ENCODE measurements around the gene CD34. TPM values are rescaled to one million over a fixed set of nuclear protein-coding genes. Genes with fewer than 3 reads are reported as not detected.

Gene CD34
- polyA plus RNA-seq, 1 experiment = 1.2 TPM

DNA sequence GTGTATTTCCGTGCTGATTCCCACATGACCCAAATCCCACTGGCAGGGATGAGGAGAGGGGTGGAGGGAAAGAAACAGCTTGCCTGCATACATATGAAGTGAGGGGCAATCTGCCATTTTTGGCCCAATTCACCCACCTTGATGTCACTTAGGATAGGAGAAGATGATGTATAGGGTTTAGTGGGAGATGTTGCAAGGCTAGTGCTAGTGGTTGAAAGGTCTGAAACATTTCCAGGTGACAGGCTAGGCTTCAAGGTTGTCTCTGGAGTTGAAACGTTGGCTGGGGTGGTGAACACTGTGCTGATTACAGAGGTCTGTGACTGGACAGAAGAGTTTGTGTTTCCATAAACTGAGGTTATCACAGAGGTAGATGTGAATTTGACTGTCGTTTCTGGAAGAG lies 12.1 kb downstream of the CD34 start:
- no peak for DNase-seq (ENCODE audit: low read depth)
- ChIA-PET CTCF (interaction anchor here (2.5 to 11.9 kb wide), 3 partner anchors 12 to 65 kb away, joined by 9 to 117 read pairs (median 44); no protein-coding TSS in a partner anchor), POLR2A (no interaction called here)
- Histone ChIP-seq H3K36me3 (ENCODE audit: control insufficient read depth, insufficient read depth, low read length) (no peaks in the 10 kb centered on the region), H3K4me3 (ENCODE audit: low read depth, low read length) (no peak overlapping the region), H3K27me3 (ENCODE audit: control insufficient read depth, insufficient read depth, low read length) (no peaks in the 10 kb centered on the region)
- TF ChIP-seq, protein P1, sequence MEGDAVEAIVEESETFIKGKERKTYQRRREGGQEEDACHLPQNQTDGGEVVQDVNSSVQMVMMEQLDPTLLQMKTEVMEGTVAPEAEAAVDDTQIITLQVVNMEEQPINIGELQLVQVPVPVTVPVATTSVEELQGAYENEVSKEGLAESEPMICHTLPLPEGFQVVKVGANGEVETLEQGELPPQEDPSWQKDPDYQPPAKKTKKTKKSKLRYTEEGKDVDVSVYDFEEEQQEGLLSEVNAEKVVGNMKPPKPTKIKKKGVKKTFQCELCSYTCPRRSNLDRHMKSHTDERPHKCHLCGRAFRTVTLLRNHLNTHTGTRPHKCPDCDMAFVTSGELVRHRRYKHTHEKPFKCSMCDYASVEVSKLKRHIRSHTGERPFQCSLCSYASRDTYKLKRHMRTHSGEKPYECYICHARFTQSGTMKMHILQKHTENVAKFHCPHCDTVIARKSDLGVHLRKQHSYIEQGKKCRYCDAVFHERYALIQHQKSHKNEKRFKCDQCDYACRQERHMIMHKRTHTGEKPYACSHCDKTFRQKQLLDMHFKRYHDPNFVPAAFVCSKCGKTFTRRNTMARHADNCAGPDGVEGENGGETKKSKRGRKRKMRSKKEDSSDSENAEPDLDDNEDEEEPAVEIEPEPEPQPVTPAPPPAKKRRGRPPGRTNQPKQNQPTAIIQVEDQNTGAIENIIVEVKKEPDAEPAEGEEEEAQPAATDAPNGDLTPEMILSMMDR (IDR thresholded peaks at IDR 0.05; ENCODE audit: insufficient read depth, low read depth, low read length) = no peak

DNA sequence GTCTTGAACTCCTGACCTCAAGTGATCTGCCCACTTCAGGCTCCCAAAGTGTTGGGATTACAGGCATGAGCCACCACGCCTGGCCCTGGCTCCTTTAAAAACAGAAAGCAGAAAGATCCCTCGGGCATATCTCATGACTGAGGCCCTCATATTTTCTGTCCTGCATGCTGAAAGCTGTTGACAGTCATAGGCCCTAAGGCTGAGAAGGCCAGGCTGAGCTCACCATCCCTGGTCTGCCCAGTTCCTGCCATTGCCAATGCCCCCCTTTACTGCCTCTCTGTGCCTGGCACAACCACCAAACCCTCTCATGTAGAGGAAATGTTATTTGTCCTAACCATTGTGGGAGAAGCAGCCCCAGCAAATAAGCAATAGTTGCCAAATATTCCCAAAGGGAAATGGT lies 12.7 kb downstream of the CD34 start:
- DNase-seq (ENCODE audit: low read depth) = no peak

DNA sequence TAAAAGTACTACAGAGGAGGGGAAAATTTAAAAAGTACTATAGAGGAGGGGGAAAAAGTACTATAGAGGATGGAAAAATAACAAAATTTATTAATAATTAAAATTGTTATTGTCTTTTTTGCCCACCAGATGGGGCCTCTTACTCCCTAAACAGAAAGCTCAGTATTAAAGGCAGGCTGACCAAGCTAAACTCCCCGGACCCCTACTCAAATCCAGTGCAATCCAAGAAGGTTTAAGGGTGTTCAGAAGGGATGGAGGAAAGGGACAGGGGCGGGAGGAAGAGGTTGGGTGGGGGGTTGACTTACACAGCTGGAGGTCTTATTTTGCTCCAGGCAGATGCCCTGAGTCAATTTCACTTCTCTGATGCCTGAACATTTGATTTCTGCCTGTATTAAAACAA lies 13.7 kb downstream of the CD34 start:
- no peaks in the 10 kb centered on the region for H3K36me3 ChIP-seq (ENCODE audit: control insufficient read depth, insufficient read depth, low read length)
- no peak overlapping the region for H3K4me3 ChIP-seq (ENCODE audit: low read depth, low read length)
- TF ChIP-seq, protein P1 (IDR thresholded peaks at IDR 0.05; ENCODE audit: insufficient read depth, low read depth, low read length) = peak; percentile 45
- CTCF ChIA-PET = interaction anchor here (0.6 to 11.9 kb wide), 17 partner anchors 9 to 110 kb away, joined by 3 to 117 read pairs (median 4); partner anchors contain the start of gene CD34
- DNase-seq (ENCODE audit: low read depth) = no peak
- POLR2A ChIA-PET = interaction anchor here (0.5 to 0.7 kb wide), 2 partner anchors 68 to 1990 kb away, joined by 3 read pairs; no protein-coding TSS in a partner anchor
- H3K27me3 ChIP-seq (ENCODE audit: control insufficient read depth, insufficient read depth, low read length) = no peaks in the 10 kb centered on the region

More for the DNA sequence above, 12.7 kb downstream of the CD34 start:
- POLR2A ChIA-PET = no interaction called here
- CTCF ChIA-PET = interaction anchor here (0.6 to 11.9 kb wide), 7 partner anchors 12 to 109 kb away, joined by 3 to 117 read pairs (median 5); no protein-coding TSS in a partner anchor
- TF ChIP-seq, protein P1 (IDR thresholded peaks at IDR 0.05; ENCODE audit: insufficient read depth, low read depth, low read length) = no peak
- no peaks in the 10 kb centered on the region for H3K27me3 ChIP-seq (ENCODE audit: control insufficient read depth, insufficient read depth, low read length)
- H3K4me3 ChIP-seq (ENCODE audit: low read depth, low read length) = no peak overlapping the region
- no peaks in the 10 kb centered on the region for H3K36me3 ChIP-seq (ENCODE audit: control insufficient read depth, insufficient read depth, low read length)

DNA sequence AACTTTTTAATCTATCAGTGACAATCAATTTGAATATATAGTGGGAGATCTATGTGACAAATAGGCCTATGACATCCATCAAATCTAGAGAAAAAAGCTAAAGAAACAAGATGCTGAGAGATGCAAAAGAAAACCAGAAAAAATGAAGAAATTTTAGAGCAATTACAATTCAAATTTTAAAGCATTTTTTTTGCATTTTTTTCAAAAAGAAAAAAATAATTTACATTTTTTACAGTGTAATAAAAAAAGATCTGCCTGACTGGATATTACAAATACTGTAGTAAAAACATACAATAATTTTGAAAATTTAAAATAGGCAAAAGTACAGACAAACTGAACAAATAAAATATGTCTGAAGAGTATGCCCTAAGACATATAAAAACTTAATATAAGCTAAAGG lies 14.4 kb downstream of the CD34 start:
- H3K4me3 ChIP-seq (ENCODE audit: low read depth, low read length) = no peak overlapping the region
- CTCF ChIA-PET = interaction anchor here (0.9 to 11.9 kb wide), 13 partner anchors 10 to 91 kb away, joined by 3 to 117 read pairs (median 4); partner anchors contain the start of gene CD34
- H3K36me3 ChIP-seq (ENCODE audit: control insufficient read depth, insufficient read depth, low read length) = no peaks in the 10 kb centered on the region
- POLR2A ChIA-PET = interaction anchor here (0.5 kb wide), 1 partner anchor 1991 kb away, joined by 3 read pairs; no protein-coding TSS in a partner anchor
- DNase-seq (ENCODE audit: low read depth) = no peak
- TF ChIP-seq, protein P1 (IDR thresholded peaks at IDR 0.05; ENCODE audit: insufficient read depth, low read depth, low read length) = no peak
- H3K27me3 ChIP-seq (ENCODE audit: control insufficient read depth, insufficient read depth, low read length) = no peaks in the 10 kb centered on the region

DNA sequence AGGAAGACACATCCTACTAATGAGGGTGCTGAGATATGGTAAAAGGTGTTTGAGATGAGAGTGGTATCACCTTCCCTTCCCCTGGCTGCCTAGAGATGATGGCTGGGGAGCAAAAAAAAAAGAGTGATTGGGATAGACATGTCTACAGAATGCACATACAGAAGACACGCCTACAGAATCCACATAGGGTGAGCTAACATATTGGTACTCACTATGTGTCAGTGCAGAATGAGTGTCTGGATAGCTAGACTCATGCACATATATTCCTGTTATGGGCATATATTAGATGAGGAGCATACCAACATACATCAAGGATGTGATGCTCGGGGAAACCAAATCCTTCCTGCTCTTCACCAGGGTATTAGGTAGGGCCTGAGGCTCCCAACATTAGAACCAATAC lies 16.2 kb downstream of the CD34 start:
- TF ChIP-seq, protein P1 (IDR thresholded peaks at IDR 0.05; ENCODE audit: insufficient read depth, low read depth, low read length) = no peak
- H3K27me3 ChIP-seq (ENCODE audit: control insufficient read depth, insufficient read depth, low read length) = no peaks in the 10 kb centered on the region
- CTCF ChIA-PET = interaction anchor here (0.6 to 11.9 kb wide), 10 partner anchors 10 to 597 kb away, joined by 3 to 117 read pairs (median 6); partner anchors contain the start of gene CD34
- H3K4me3 ChIP-seq (ENCODE audit: low read depth, low read length) = no peak overlapping the region
- no peaks in the 10 kb centered on the region for H3K36me3 ChIP-seq (ENCODE audit: control insufficient read depth, insufficient read depth, low read length)
- DNase-seq (ENCODE audit: low read depth) = no peak
- POLR2A ChIA-PET = no interaction called here
